GM18508 (cell line): Measurements from ENCODE around the gene BTBD18.
A peak's percentile ranks its signal among the peaks of the same experiment; 100 is the strongest.

Experiments
- ATAC-seq: cut with Tn5 transposase; IDR thresholded peaks from one replicate; pipeline ENCODE4 v1.9.1; 2021; ENCODE audit warnings: moderate number of reproducible peaks; ENCODE audit not compliant: insufficient read depth, unreplicated experiment

Gene BTBD18

GRCh38 chr11:57776577-57777210, 25.1 kb upstream of the BTBD18 start:
- ATAC-seq = no peak

DNA sequence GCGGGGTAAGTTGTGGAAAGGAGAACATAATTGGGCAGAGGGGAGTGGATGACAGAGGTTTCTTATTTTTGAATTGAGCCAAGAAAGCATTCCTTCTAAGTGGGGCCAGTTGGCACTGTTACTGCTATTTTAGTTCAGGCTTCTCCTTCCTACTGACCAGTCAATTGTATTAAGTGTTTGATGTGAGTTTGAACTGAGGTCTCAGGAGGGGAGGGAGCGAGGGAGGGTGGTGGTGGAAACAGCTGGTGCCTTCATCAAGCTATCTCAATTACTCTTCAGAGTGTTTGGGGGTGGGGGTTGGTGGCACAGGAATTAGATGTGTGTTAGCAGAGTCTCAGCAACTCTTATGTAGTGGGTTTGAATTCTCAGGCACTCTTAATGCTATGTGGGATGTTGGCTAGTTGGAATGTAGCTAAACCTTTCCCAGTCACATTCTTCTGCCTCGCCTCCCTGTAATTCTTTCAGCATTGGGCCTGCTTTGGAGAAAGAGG, 24.5 kb upstream of the BTBD18 start:
- no peak for ATAC-seq

DNA sequence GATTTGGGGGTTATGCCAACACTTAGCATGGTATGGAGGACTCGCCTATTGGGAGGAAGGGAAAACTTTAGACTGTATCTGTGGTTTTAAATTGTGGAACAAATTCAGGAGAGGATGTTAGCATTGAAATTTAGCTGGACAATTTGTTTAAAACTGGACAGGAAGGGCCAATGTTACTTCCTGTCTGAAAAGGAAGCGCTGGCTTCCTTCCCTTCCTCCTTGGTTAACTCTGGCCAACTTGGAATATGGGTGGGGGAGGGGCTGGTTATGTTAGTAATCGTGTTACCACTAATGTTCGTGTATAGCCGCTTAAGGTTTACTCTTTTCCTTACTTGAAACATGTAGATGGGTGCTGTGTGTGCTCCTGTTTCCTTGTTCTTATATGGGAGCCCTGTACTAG, 23.9 kb upstream of the BTBD18 start:
- ATAC-seq = no peak

GRCh38 chr11:57773026-57773598, 21.5 kb upstream of the BTBD18 start:
- ATAC-seq = no peak

DNA sequence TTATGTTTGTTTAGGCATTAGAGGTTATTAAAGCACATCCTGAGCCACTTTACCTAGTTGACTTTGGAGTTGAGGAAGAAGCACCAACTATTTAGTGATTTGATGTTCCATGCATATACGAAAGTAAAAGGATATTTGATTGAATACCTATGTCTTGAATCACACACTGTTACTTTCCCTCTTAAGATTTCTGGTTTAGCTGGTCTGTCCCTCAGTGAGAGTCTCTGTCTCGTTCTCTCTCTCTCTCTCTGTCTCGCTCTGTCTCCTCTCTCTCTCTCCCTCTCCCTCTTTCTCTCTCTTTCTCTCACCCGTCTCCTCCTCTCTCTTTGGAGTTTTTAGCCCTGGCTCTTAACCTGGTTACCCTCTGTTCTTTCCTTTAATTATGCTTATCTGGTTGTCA, 20.9 kb upstream of the BTBD18 start:
- no peak for ATAC-seq

DNA sequence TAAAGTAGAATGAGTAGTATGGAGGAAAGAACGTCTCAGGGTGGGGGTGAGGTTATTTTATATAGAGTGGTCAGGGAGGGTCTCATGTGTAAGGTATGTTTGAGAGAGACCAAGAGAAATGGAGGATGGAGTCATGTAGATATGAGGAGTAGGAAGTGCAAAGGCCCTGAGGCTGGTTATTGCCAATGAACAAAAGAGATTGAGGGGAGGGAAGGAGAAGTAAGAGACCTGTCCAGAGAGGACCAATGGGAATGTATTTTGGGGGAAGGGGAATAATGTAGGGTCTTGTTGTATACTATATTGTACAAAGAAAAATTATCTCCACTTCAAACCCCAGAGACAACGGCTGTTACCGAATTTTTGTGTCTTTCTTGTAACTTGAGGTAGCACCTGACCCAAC, 19.7 kb upstream of the BTBD18 start:
- ATAC-seq = no peak

DNA sequence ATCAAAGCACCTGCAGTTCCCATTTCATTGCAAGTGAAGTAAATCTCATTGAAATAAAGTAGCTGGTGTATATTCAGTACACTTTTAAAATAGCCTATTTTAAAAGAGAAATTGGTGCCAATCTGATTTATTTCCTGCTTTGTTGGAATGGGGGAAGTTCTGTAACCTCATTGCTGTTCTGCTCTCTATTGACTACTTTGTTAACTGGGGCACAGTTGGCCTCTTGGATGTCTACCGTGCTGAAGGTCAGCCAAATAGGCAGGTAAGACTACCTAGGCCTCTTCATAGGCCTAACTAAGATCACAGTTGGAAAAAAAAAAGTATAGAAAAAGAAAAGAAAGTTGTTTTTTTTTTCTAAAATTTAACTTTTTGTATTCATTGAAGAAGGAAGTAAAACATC, 19.2 kb upstream of the BTBD18 start:
- no peak for ATAC-seq

GRCh38 chr11:57764972-57765371, 13.4 kb upstream of the BTBD18 start:
- ATAC-seq = no peak

GRCh38 chr11:57764566-57764965, 12.9 kb upstream of the BTBD18 start:
- no peak for ATAC-seq

- no peak for ATAC-seq
Measured at GRCh38 chr11:57764021-57764420, 12.4 kb upstream of the BTBD18 start.

DNA sequence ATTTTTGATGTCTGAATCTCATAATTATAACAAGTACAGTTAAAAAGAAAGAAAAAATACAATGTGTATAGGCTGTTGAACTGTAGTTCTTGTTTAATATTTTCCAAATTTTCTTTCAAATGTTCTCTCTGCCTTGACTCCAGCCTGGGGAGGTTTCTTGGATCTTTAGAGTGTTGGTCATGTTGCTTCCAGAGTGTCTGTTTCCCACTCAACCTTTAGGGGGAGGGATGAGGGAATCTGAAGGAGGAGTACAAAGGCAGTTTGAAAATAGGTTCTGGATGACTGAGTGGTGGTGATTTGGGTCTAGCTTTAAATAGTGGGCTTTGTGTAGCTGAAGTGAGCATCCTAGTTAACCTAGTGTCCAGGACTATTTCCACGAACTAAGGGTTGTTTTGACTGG, 11.9 kb upstream of the BTBD18 start:
- ATAC-seq = no peak

- no peak for ATAC-seq
Measured at GRCh38 chr11:57762235-57762861, 10.7 kb upstream of the BTBD18 start.

DNA sequence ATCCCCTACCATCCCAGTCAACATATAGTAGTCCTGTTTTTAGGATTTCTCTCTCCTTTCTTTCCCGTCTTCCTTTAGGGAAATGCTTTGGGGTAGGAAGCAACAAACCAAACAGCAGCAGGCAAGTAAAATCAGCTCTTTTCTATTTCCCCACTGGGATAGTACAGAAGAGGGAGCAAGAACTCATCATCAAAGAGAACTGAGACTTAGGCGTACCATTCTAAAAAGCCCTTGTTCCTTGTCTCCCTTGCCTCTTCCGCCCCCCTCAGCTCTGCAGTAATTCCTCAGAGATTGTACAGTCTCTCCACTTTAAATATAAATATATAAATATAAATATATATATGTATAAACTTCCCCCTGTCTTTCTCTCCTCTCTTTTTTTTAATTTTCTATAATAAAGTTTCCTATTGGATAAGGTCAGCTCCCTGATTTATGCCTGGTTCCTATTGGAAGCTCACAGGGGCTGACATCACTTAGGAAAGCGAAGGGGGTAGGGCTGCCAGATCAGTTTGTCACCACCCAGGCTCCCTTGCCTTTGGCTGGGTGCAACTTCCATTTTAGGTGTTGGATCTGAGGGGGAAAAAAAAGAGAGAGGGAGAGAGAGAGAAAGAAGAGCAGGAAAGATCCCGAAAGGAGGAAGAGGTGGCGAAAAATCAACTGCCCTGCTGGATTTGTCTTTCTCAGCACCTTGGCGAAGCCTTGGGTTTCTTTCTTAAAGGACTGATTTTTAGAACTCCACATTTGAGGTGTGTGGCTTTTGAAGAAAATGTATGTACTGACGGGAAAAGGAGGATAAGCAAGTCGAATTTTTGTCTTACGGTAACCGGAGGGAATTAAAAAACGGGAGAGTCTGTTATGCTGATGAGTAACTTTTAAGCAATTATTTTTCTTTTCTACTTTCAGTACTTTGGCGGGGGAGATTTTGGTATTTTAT, 9.9 kb upstream of the BTBD18 start, which contains the start of gene CTNND1:
Gene CTNND1, plus strand, starts transcription at position 502 of the 934 bp plus-strand sequence. CDS start 29,677 bp downstream, outside the sequence.
- peak; percentile 87 for ATAC-seq

GRCh38 chr11:57758174-57758573, 6.6 kb upstream of the BTBD18 start:
- no peak for ATAC-seq

GRCh38 chr11:57752954-57753353, 1.3 kb upstream of the BTBD18 start:
- ATAC-seq = no peak

GRCh38 chr11:57751176-57751575, 443 bp downstream of the BTBD18 start:
- ATAC-seq = no peak

DNA sequence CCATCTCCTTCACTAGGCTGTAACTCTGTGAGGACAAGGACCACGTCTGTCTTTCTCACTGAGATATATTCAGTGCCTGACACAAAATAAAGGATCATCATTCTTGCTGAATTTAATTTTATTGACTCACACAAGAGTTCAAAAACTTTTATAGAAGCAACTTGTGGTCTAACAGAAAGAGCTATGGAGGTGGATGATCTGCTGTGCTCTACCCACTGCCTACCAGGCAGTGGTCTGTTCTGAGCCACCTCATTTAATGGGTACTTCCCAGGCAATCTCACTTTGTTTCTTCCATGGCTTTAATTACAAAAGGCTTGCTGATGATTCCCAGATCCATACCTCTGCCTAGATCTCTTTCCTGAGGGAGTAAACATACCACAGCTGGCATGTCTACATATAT, 4.7 kb downstream of the BTBD18 start:
- no peak for ATAC-seq

GRCh38 chr11:57745206-57745605, 6.4 kb downstream of the BTBD18 start:
- no peak for ATAC-seq

- ATAC-seq = no peak
Measured at GRCh38 chr11:57744357-57744756, 7.3 kb downstream of the BTBD18 start.

DNA sequence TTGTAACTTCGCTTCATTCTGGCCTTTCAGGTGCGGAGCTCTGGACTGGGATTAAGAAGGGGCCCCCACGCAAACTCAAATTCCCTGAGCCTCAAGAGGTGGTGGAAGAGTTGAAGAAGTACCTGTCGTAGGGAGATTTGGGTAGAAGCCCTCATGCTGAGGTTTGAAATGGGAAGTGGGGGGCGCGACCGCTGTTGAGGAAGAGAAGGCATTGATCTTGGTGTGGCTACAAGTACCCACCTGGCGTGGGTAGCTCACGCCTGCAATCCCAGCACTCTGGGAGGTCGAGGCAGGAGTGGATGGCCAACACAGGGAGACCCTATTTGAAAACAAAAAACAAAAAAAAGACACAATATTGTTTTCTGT, 9.5 kb downstream of the BTBD18 start:
- ATAC-seq = no peak
